ENCODE data around the gene PHETA1.

DNA sequence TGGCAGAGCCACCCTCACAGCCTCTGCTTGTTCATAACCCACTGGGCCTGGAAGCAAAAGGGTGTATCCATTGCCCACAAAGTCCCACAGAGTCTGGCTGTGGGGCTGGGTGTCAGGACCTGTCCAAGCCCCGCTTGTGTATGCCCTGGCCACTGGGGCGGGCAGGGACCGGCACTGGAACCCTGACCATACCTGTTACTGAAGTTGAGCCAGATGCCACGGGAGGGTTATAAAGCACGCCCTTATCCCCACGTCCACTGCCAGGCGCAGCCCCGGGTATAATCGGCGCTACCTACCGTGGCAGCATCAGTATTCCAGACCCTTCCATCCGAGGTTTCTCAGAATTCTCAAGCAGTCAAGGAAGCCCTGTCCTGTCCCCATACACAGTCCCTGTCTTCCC is 40.8 kb downstream of the PHETA1 start:
- TF ChIP-seq CTCF (IDR thresholded peaks at IDR 0.05), result no peak
- TF ChIP-seq MEF2A (IDR thresholded peaks at IDR 0.05; ENCODE audit: borderline replicate concordance, low read depth), result no peak
- no peak for TF ChIP-seq POLR2AphosphoS5 (IDR thresholded peaks at IDR 0.05; ENCODE audit: low read depth, low read length)
- TF ChIP-seq, protein P1, sequence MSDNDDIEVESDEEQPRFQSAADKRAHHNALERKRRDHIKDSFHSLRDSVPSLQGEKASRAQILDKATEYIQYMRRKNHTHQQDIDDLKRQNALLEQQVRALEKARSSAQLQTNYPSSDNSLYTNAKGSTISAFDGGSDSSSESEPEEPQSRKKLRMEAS (IDR thresholded peaks at IDR 0.05; ENCODE audit: low read depth), result no peak
- TF ChIP-seq FOXM1 (IDR thresholded peaks at IDR 0.05; ENCODE audit: low read depth), result no peak
- TF ChIP-seq EP300 (IDR thresholded peaks at IDR 0.05; ENCODE audit: borderline replicate concordance in 1 of 2, low read depth in 1 of 2, low read length in 1 of 2), result no peak
- no peak for TF ChIP-seq SMC3 (IDR thresholded peaks at IDR 0.05; ENCODE audit: low read depth, low read length)
- no peak for TF ChIP-seq RFX5 (IDR thresholded peaks at IDR 0.05; ENCODE audit: low read length)
- no peak for TF ChIP-seq RXRA (IDR thresholded peaks at IDR 0.05; ENCODE audit: borderline replicate concordance, low read depth)
- TF ChIP-seq TAF1 (IDR thresholded peaks at IDR 0.05; ENCODE audit: borderline replicate concordance, low read depth, low read length), result no peak
- no peak for TF ChIP-seq CHD2 (IDR thresholded peaks at IDR 0.05; ENCODE audit: low read length, partially characterized antibody)
